Ectodermal cell (in vitro differentiated cells): ENCODE data around the gene MRPS12.
"Not testable (repeated sequence)": the region's sequence is repeated elsewhere in the genome, so short reads cannot be mapped to it uniquely, and the experiment has no call there.

ENCODE experiments used
- H3K27ac ChIP-seq: 2 replicates; pipeline ENCODE4 v1.7.0; 2013; ENCODE audit warnings: mild to moderate bottlenecking, low read depth, low read length; ENCODE audit not compliant: insufficient read depth, poor library complexity, severe bottlenecking
- H3K27me3 ChIP-seq: 2 replicates; pipeline ENCODE4 v1.7.0; 2013; ENCODE audit warnings: mild to moderate bottlenecking, low read length; ENCODE audit not compliant: insufficient read depth, control insufficient read depth, poor library complexity, severe bottlenecking
- H3K36me3 ChIP-seq: one replicate; pipeline ENCODE4 v1.7.0; 2013; ENCODE audit warnings: low read length; ENCODE audit not compliant: control insufficient read depth, insufficient read depth
- H3K4me1 ChIP-seq: one replicate; pipeline ENCODE4 v1.7.0; 2013; ENCODE audit warnings: low read length; ENCODE audit not compliant: control insufficient read depth, insufficient read depth
- H3K4me3 ChIP-seq: 2 replicates; pipeline ENCODE4 v1.7.0; 2013; ENCODE audit warnings: low read depth, low read length, control low read depth; ENCODE audit not compliant: insufficient read depth
- H3K9me3 ChIP-seq: 2 replicates; pipeline ENCODE4 v1.7.0; 2013; ENCODE audit warnings: mild to moderate bottlenecking, low read length, moderate library complexity; ENCODE audit not compliant: control insufficient read depth
- WGBS, 2 experiments: methylation state at CpG; one replicate each; pipeline ENCODE4 v1.1.7; 2013; ENCODE audit warnings: missing lambda C conversion rate in 2 of 2; 5-methylcytosine and 5-hydroxymethylcytosine counted together

MRPS12 gene

GRCh38 chr19:38933544-38933943 lies 2.8 kb downstream of the MRPS12 start:
- 85 to 93% methylated on average over 4 of the region's 4 CpGs for WGBS, 2 experiments
- peaks cover 15% of the 10 kb centered on the region for H3K36me3 ChIP-seq
- no peaks in the 10 kb centered on the region for H3K27me3 ChIP-seq
- H3K4me3 ChIP-seq: no peak overlapping the region
- H3K4me1 ChIP-seq: no peaks in the 10 kb centered on the region
- H3K9me3 ChIP-seq: no peaks in the 10 kb centered on the region
- no peak overlapping the region for H3K27ac ChIP-seq

GRCh38 chr19:38939957-38940356 lies 9.2 kb downstream of the MRPS12 start:
- Histone ChIP-seq H3K27me3 (no peaks in the 10 kb centered on the region), H3K36me3 (no peaks in the 10 kb centered on the region), H3K9me3 (no peaks in the 10 kb centered on the region), H3K4me1 (no peaks in the 10 kb centered on the region), H3K27ac (no peak overlapping the region), H3K4me3 (no peak overlapping the region)
- WGBS, 2 experiments: 89% methylated on average over 5 of the region's 5 CpGs

- not testable (repeated sequence) for H3K36me3 ChIP-seq, H3K4me1 ChIP-seq, H3K4me3 ChIP-seq, H3K9me3 ChIP-seq, H3K27ac ChIP-seq, H3K27me3 ChIP-seq
- WGBS, 2 experiments: 92 to 94% methylated on average over 5 of the region's 5 CpGs
These were observed 10.7 kb downstream of the MRPS12 start for GRCh38 chr19:38941466-38941865.

GRCh38 chr19:38941979-38942378 lies 11.2 kb downstream of the MRPS12 start:
- Histone ChIP-seq H3K27ac (no peak overlapping the region), H3K36me3 (no peaks in the 10 kb centered on the region), H3K4me1 (no peaks in the 10 kb centered on the region), H3K27me3 (no peaks in the 10 kb centered on the region), H3K9me3 (no peaks in the 10 kb centered on the region), H3K4me3 (no peak overlapping the region)
- 91 to 92% methylated on average over 2 of the region's 2 CpGs for WGBS, 2 experiments

GRCh38 chr19:38942471-38943181 lies 11.9 kb downstream of the MRPS12 start:
- no peak overlapping the region for H3K27ac ChIP-seq
- no peaks in the 10 kb centered on the region for H3K27me3 ChIP-seq
- no peaks in the 10 kb centered on the region for H3K9me3 ChIP-seq
- no peaks in the 10 kb centered on the region for H3K36me3 ChIP-seq
- H3K4me3 ChIP-seq: no peak overlapping the region
- no peaks in the 10 kb centered on the region for H3K4me1 ChIP-seq
- WGBS, 2 experiments: 92 to 95% methylated on average over 20 of the region's 20 CpGs

GRCh38 chr19:38944981-38945506 lies 14.3 kb downstream of the MRPS12 start:
- 95 to 97% methylated on average over 11 of the region's 12 CpGs for WGBS, 2 experiments
- no peaks in the 10 kb centered on the region for H3K4me1 ChIP-seq
- no peaks in the 10 kb centered on the region for H3K36me3 ChIP-seq
- no peak overlapping the region for H3K4me3 ChIP-seq
- no peak overlapping the region for H3K27ac ChIP-seq
- H3K9me3 ChIP-seq: no peaks in the 10 kb centered on the region
- no peaks in the 10 kb centered on the region for H3K27me3 ChIP-seq

GRCh38 chr19:38945562-38946228 lies 15.0 kb downstream of the MRPS12 start:
- Histone ChIP-seq H3K27me3 (no peaks in the 10 kb centered on the region), H3K36me3 (no peaks in the 10 kb centered on the region)
- WGBS, 2 experiments: 87 to 95% methylated on average over 3 of the region's 3 CpGs

GRCh38 chr19:38946229-38947010 lies 15.7 kb downstream of the MRPS12 start:
- Histone ChIP-seq H3K9me3 (no peaks in the 10 kb centered on the region), H3K36me3 (no peaks in the 10 kb centered on the region), H3K27me3 (no peaks in the 10 kb centered on the region), H3K4me1 (no peaks in the 10 kb centered on the region), H3K27ac (no peak overlapping the region), H3K4me3 (no peak overlapping the region)
- WGBS, 2 experiments: 89 to 91% methylated on average over 11 of the region's 11 CpGs

More at GRCh38 chr19:38945562-38946228, 15.0 kb downstream of the MRPS12 start:
- Histone ChIP-seq H3K4me3 (no peak overlapping the region), H3K4me1 (no peaks in the 10 kb centered on the region), H3K27ac (no peak overlapping the region), H3K9me3 (no peaks in the 10 kb centered on the region)

- Histone ChIP-seq H3K9me3 (no peaks in the 10 kb centered on the region), H3K27me3 (no peaks in the 10 kb centered on the region), H3K4me1 (no peaks in the 10 kb centered on the region), H3K36me3 (no peaks in the 10 kb centered on the region), H3K27ac (no peak overlapping the region), H3K4me3 (peak overlapping the region; percentile 31)
- WGBS, 2 experiments: 43 to 46% methylated on average over 72 of the region's 72 CpGs
These were observed 19.0 kb downstream of the MRPS12 start for GRCh38 chr19:38949580-38950367.
